Activated CD8-positive, alpha-beta memory T cell treated with anti-CD3 and anti-CD28 coated beads for 4 hours (primary cell): ENCODE measurements around the gene LETM1.
"Not testable (repeated sequence)": the region's sequence is repeated elsewhere in the genome, so short reads cannot be mapped to it uniquely, and the experiment has no call there.

Experiments used
- DNase-seq, 2 donors: peaks; one replicate each; pipeline ENCODE4 v3.0.0-alpha.2; 2020; ENCODE audit warnings: low read depth in 2 of 2

Gene LETM1

DNA sequence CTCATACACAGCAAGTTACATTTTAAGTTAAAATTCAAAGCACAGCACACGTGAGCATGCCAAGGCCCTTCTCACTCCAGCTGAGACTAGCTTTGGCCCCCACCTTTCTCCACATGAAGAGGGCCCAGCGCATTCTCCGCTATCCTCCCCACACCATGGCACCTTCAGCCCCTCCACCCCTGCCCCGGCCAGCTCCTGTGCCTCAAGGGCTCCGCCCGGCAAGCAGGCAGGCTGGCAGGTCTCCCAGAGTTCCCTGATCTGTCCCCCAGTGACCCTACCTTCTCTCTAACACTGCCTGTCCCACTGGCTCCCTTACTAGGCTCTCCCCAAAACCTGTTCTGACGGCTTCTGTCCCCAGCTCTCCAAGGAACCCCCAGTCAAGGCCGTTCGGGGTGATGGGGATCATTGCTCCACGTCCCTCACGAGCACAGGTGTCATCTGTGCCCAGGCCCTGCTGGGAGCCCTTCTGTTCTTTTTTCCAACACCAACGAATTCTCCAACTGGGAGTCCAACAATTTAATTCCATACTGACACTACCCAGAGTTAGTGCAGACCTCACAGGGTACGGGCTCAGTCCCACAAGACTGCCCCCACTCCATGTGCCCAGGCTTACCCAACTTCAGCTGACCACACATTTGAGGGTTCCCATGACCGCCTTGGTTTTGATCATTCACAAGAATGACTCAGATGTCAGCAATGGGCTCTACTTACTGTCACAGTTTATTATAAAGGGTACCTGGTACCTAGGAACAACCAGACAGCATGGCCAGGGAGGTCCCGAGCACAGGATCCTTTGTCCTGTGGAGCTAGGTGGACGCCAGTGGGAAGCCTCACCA, 4.2 kb downstream of the LETM1 start:
- DNase-seq: no peak

DNA sequence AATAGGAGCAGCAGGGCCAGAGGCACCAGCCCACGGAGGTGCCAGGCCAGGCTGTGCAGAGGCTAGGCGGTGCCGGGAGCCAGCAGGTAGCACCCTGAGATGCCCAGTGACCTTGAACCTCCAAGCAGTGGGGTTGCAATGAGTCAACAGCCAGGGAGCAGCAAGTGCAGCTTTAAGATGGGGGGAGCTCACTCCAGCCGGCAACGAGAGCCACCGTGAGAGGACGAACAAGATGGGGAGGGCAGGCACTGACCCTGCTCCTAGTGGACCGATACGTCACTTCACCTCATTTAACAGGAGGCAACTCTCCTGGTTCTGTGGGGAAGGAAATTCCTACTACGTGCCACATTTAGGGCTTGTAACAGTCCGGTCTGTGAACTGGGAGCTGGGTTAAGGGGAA, 4.8 kb downstream of the LETM1 start:
- DNase-seq: no peak

GRCh38 chr4:1850276-1850675, 5.7 kb downstream of the LETM1 start:
- no peak for DNase-seq

- DNase-seq: no peak
Measured at GRCh38 chr4:1846580-1846979, 9.4 kb downstream of the LETM1 start.

- not testable (repeated sequence) for DNase-seq
Measured at GRCh38 chr4:1844618-1845017, 11.3 kb downstream of the LETM1 start.

DNA sequence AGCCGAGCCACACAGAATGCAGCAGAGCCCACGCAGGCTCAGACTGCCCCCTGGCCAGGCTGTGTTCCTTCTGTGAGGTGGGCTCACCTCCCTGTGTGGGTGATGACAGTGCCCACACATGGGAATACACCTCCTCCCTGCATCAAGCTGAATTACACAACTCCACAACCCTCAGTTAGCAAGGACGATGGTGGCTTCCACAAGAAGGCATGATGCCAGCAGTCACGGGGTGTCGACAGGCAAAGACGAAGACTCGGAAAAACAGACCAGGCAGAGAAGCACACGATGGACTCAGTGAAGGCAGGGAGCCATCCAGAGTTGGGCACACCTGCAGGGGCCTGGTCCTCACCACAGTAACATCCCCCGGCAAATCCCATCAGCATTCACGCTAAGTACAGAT, 12.1 kb downstream of the LETM1 start:
- no peak for DNase-seq

DNA sequence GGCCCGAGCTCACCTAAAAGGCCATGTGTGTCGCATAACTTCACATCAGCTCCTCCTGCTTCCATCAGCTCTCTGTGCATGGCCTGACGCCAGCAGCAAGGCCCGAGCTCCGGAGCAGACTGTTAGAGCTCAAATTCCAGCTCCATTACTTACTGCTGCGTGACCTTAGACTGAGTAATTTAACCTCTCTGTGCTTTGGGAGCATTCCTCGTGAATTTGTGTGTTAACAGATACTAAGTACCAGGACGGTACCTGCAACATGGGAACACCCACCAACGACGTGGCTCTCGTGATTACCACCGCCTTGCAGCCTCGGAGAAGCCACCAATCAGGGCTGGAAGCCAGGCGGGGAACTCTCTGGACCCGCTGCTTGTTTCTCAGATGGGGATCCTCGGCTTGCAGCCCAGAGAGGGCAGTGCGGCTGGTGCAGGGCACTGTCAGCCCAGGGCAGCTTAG, 12.9 kb downstream of the LETM1 start:
- no peak for DNase-seq

DNA sequence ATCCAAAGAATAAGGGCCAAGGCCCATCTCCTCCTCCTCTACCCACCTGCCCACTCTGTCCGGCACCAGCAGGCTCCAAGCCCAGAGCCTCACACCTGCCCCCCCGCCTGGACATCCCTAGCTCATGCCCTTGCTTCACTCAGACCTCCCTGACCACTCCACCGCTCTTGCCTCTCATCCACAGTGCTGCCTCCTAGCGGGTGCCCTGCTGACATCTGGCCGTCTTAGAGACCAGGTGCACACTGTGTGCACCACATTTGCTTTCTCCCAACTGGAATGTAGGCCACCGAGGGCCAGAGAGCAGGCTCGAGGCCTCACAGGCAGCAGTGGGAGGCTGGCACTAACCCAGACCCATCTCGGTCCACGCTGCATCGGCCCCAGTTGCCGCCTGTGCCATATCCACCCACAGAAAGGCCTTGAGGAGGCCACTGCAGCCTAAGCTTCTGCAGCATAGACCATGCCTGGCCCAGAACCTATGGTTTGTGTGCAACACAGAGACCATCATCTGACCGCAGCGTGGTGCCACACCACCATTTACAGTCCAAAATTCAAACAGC, 13.5 kb downstream of the LETM1 start:
- no peak for DNase-seq

- DNase-seq: no peak
Measured at GRCh38 chr4:1841887-1842210, 14.1 kb downstream of the LETM1 start.

GRCh38 chr4:1841201-1841886, 14.6 kb downstream of the LETM1 start:
- no peak for DNase-seq

DNA sequence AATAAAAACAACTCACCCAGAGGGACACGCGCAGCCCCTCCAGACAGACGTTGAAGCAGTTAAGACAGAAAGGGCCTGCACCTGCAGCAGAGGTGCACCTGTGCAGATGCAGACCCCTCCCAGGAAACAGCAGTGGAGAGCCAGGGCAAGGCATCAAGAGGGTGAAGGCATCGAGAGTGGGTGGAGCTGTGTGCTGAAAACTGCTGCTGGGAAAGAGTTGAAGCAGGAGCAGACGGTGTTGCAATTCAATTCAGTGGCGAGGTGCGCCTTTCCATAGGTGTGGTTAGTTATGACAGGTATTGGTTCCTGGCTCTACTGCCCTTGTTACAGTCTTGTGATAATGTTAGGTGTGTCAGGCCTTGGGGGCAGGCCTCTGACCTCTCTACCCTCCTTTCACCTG, 16.7 kb downstream of the LETM1 start:
- DNase-seq: no peak

- DNase-seq: no peak
Measured at GRCh38 chr4:1837069-1837468, 18.9 kb downstream of the LETM1 start.

GRCh38 chr4:1836650-1837049, 19.3 kb downstream of the LETM1 start:
- DNase-seq: no peak

DNA sequence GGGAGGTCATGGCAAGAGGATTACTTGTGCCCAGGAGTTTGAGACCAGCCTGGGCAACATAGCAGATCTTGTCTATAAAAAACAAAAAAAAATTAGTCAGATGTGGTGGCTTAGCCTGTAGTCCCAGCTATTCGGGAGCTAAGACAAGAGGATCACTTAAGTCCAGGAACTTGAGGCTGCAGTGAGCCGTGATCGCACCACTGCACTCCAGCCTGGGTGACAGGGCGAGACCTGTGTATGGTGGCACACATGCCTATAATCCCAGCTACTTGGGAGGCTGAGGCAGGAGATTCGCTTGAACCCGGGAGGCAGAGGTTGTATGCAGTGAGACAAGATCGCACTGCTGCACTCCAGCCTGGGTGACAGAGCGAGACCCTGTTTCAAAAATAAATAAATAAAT, 20.1 kb downstream of the LETM1 start:
- not testable (repeated sequence) for DNase-seq

- DNase-seq: no peak
Measured at GRCh38 chr4:1834047-1834775, 21.7 kb downstream of the LETM1 start.

DNA sequence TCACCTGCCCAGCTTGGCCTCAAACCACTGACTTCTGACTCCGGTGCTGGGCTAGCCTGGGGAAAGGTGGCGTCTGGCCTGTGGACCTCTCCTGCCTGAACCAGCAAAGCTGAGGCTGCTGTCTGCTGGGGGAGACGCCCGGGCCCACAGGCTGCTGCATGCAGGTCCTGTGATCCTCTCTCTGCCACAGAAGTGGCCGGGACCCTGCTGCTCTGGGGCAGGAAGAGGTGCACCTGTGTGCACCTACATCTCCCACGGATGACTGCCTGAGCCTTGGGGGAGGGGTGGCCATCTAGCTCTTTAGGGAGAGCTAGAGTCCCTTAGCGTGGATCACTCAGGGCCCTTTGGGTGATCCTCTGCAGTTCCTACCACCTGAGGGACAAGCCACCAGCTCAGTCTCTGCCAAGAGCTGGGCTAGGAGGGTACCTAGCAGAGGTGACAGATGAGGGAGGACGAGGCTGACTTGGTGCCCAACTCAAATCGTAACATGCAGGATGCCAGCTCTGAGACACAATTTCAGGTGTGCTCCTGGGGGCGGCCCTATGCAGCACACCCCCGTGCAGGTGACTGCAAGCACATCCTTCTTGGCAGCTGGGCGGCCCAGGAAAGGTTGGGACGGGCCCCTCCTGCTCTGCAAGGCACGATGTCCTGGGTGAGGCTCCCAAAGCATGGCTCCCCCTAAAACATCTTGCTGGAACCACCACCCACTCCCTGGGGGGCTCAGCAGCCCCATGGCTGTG, 22.5 kb downstream of the LETM1 start:
- DNase-seq: no peak

- DNase-seq: no peak
Measured at GRCh38 chr4:1832690-1833089, 23.3 kb downstream of the LETM1 start.

- no peak for DNase-seq
Measured at GRCh38 chr4:1831331-1831730, 24.6 kb downstream of the LETM1 start.

DNA sequence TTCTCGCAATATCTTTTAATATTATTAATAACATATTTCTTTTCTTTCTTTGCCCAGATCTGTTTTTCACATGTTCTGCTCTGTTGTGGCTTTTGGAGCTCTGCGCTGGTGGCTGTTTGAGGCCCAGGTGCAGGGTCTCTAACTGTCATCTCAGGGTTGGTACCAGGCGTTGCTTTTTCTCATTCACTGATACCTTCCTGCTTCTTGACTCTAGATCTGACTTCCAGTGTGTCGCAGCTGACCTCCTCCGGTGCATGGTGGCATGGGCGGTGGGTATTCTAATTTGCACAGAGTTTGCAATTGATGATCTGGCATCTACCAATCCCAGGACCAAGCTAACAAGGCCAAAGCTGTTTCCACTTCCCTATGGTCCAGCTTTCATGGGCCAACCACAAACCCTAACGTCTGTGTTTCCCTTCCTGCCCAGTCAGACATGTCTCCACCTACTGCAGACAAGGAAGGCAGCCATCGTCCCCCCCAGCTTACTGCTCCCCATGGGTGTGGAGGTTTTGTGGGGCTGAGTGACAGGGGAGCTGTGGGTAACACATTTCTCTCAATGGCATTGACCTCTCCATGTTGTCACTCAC, 25.2 kb downstream of the LETM1 start:
- no peak for DNase-seq

DNA sequence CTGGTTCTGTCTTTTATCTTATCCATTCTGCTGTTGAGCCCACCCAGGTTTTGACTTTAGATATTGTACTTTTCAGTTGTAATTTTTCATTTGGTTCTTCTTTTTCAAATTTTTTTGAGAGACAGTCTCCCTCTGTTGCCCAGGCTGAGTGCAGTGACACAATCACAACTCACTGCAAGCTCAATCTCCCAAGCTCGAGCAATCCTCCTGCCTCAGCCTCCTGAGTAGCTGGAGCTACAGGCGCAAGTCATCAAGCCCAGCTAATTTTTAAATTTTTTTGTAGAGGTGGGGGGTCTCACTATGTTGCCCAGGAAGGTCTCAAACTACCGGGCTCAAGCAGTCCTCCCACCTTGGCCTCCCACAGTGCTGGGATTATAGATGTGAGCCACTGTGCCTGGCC, 25.7 kb downstream of the LETM1 start:
- DNase-seq: no peak
